HG03457 (cell line): ENCODE data around the gene IKZF3.
"Not testable (repeated sequence)": the region's sequence is repeated elsewhere in the genome, so short reads cannot be mapped to it uniquely, and the experiment has no call there.

Experiments used
- ATAC-seq: cut with Tn5 transposase; IDR thresholded peaks from one replicate; pipeline ENCODE4 v1.9.1; 2021; ENCODE audit warnings: moderate number of reproducible peaks; ENCODE audit not compliant: unreplicated experiment

The IKZF3 gene

GRCh38 chr17:39757176-39757662, 106.9 kb downstream of the IKZF3 start:
- no peak for ATAC-seq

- ATAC-seq, result no peak
Observed at GRCh38 chr17:39756380-39757079, 107.6 kb downstream of the IKZF3 start.

- ATAC-seq, result no peak
Observed at GRCh38 chr17:39755554-39756379, 108.3 kb downstream of the IKZF3 start.

GRCh38 chr17:39754958-39755553, 109.1 kb downstream of the IKZF3 start:
- ATAC-seq, result no peak

- peak; percentile 48 for ATAC-seq
Observed at GRCh38 chr17:39754161-39754957, 109.8 kb downstream of the IKZF3 start.

- ATAC-seq, result peak; percentile 13
Observed at GRCh38 chr17:39753514-39754160, 110.5 kb downstream of the IKZF3 start.

- no peak for ATAC-seq
Observed at GRCh38 chr17:39752241-39752881, 111.8 kb downstream of the IKZF3 start.

GRCh38 chr17:39751637-39752036, 112.5 kb downstream of the IKZF3 start:
- ATAC-seq, result no peak

- ATAC-seq, result no peak
Observed at GRCh38 chr17:39751016-39751543, 113.0 kb downstream of the IKZF3 start.

- ATAC-seq, result no peak
Observed at GRCh38 chr17:39750131-39751015, 113.7 kb downstream of the IKZF3 start.

- ATAC-seq, result not testable (repeated sequence)
Observed at GRCh38 chr17:39748444-39749034, 115.6 kb downstream of the IKZF3 start.

GRCh38 chr17:39747745-39748144, 116.4 kb downstream of the IKZF3 start:
- no peak for ATAC-seq

- no peak for ATAC-seq
Observed at GRCh38 chr17:39746145-39746461, 118.0 kb downstream of the IKZF3 start.

GRCh38 chr17:39745335-39746144, 118.6 kb downstream of the IKZF3 start:
- ATAC-seq, result no peak

GRCh38 chr17:39744836-39745215, 119.3 kb downstream of the IKZF3 start:
- no peak for ATAC-seq

GRCh38 chr17:39744075-39744835, 119.9 kb downstream of the IKZF3 start:
- ATAC-seq, result no peak
